GM12801 (cell line): ENCODE measurements around the gene CLIP2.

Experiments
- TF ChIP-seq, protein P1 (sequence below): IDR thresholded peaks from one replicate; pipeline ENCODE4 v1.5.1; 2011; ENCODE audit warnings: control low read depth; ENCODE audit not compliant: insufficient read length; ENCODE audit errors: extremely low read depth

Gene CLIP2

DNA sequence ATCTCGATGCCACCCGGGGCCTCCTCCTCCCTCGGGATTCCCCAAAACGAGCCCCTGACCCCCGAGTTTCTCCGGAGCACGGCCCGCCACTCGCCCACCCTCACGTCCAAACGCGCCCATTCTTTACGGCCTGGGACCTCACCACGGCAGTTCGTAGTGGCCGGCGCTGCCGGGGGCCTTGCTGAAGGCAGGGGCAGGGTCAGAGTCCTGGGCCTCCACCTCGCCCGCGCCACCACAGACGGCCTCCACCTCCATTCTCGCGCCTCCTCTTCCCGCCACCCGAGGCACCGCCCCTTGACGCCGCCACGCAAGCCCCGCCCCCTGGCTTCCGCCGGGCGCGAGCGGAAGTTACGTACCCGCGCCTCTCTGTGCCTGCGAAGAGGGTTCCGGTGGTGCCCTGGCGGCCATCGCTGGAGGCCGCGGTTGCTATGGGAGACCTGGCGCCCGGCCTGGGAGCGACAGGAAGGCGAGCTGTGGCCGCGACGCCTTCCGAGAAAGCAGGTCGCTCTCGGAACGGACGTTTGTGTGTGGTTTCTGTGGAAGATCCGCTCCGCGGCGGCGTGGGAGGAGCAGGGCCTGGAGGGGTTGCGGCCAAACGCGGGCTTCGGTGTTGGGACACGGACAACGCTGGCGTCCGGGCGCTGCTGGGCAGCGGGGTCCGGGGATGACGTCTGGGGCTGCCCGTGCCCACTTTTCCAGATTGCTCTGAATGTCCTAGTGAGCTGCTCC, 34.9 kb upstream of the CLIP2 start, which contains the start of gene RFC2:
Gene RFC2 (minus strand): TSS at position 271 of the 729 bp plus-strand sequence. CDS start 16 bp downstream, at position 255.
- TF ChIP-seq, protein P1, sequence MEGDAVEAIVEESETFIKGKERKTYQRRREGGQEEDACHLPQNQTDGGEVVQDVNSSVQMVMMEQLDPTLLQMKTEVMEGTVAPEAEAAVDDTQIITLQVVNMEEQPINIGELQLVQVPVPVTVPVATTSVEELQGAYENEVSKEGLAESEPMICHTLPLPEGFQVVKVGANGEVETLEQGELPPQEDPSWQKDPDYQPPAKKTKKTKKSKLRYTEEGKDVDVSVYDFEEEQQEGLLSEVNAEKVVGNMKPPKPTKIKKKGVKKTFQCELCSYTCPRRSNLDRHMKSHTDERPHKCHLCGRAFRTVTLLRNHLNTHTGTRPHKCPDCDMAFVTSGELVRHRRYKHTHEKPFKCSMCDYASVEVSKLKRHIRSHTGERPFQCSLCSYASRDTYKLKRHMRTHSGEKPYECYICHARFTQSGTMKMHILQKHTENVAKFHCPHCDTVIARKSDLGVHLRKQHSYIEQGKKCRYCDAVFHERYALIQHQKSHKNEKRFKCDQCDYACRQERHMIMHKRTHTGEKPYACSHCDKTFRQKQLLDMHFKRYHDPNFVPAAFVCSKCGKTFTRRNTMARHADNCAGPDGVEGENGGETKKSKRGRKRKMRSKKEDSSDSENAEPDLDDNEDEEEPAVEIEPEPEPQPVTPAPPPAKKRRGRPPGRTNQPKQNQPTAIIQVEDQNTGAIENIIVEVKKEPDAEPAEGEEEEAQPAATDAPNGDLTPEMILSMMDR: no peak

DNA sequence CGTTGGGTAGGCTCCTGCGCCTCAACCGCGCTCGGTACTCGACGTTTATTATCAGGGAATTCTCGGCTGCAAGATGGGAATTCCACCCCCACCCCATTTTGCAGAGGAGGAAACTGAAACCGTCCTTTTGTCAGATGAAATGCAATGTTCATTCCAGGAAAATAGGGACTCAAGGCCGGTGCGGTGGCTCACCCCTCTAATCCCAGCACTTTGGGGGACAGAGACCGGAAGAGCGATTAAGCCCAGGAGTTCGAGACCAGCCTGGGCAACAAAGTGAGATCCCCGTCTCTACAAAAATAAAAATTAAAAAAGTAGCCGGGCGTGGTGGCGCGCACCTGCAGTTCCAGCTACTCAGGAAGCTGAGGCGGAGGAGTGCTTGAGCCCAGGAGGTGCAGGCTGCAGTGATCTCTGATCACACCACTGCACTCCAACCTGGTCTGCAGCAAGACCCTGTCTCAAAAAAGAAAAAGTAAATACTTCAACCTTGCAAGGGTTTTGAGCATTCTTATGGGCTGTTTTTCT, 34.3 kb upstream of the CLIP2 start:
- TF ChIP-seq, protein P1: no peak

DNA sequence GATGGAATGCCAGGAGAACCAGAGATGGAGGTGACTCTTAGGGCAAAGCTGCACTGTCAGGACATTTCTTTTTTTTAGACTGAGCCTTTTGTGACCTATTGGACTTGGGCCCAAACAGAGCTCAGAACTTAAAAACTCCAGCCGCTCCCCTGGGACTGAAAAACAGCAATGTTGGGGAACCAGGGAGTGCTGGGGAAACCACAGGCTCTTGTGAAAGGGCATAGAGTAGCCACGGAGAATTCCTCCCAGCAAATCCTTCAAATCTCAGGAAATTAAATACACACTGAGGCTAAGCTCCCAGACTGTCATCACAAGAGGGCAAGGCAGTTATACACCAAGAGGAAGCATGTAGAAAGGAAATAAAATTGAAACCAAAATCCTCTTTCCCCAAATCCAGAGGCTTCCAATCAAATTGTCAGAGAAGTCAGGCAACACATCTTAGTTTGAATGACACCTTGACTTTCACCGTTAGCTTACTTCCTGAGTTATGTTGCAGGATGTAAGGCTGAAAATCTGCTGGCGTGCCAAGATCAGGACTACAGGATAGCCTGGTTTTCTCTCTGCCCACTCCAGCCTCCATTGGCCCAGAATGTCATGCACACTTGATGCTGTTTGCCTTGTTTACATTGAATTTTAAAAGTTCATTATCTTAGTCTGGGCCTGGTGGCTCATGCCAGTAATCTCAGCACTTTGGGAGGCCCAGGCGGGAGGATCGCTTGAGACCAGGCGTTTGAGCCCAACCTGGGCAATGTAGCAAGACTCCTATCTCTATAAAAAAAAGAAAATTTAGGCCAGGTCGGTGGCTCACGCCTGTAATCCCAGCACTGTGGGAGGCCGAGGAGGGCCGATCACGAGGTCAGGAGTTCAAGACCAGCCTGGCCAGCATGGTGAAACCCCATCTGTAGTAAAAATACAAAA, 32.5 kb upstream of the CLIP2 start:
- TF ChIP-seq, protein P1: no peak

DNA sequence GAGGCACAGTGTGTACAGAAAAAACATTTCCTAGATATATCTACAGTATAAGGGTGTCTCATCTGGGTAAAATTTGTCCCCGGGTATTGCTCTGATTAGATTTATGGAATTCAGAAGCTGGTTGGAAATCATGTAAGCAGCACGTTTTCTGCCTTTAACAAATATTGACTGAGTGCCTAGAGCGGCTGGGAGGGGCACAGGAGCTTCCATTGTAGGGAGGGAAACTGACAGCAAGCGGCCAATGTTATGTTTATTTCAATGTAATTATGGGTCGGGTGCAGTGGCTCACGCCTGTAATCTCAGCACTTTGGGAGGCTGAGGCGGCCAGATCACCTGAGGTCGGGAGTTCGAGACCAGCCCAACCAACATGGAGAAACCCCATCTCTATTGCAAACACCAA, 30.6 kb upstream of the CLIP2 start:
- TF ChIP-seq, protein P1: no peak

DNA sequence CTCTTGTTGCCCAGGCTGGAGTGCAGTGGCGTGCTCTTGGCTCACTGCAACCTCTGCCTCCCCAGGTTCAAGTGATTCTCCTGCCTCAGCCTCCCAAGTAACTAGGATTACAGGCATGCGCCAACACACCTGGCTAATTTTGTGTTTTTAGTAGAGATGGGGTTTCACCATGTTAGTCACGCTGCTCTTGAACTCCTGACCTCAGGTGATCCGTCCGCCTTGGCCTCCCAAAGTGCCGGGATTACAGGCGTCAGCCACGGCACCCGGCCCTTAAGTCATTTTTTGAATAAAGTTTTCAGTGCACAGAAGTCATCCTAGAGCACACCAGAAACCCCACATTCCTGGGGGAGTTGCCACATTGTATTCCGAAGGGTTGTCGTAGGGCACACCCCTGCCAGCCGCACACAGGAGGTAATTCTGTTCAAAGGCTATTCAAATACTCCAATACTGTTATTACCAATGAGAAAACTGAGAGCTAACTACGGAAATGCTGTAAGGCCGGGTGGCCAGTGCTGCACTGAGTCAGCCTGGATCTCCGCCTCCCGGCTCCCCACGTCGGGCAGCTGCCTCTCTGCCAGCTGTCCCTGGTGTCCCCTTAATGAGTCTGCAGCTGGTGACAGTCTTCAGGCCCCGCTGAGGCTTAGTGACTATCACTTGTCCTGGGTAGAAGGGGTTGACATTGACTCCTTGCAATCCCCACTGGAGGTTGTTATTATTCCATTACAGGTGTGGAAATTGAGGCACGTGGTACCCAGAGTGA, 26.4 kb upstream of the CLIP2 start:
- TF ChIP-seq, protein P1: no peak

DNA sequence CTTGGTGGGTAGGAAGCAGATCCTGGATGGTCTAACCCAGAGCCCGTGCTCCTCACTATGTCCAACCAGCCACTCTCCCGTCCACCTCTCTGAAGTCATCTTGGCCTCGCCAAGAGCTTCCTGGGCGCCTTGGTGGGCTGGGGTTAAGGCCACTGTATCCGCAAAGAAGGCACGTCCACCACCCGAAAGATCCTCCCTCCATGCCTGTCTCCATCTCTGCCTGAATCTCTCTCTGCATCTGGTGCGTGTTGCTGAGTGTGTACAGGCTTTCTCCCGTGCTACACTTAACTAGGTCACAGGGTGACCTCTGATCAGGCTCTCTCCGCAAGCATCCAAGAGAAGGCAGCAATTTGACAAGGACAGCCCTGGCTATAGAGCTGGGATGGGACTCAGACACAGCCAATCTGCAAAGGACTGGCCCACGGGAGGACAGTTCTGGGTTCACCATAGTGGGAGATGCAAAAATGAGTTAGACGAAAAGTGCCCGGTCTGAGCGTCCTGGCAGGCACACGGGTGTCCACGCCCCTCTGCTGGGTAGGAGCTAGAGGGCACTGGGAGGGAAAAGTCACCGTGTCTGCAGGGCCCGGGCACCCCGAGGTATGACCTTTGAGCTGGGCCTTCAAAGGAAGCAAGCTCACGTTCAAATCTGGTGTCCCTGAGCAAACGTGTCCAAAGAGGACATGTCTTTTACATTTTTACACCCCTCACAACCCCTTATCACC, 25.6 kb upstream of the CLIP2 start:
- TF ChIP-seq, protein P1: no peak
